ENCODE data around the gene NTMT1.

Gene NTMT1

DNA sequence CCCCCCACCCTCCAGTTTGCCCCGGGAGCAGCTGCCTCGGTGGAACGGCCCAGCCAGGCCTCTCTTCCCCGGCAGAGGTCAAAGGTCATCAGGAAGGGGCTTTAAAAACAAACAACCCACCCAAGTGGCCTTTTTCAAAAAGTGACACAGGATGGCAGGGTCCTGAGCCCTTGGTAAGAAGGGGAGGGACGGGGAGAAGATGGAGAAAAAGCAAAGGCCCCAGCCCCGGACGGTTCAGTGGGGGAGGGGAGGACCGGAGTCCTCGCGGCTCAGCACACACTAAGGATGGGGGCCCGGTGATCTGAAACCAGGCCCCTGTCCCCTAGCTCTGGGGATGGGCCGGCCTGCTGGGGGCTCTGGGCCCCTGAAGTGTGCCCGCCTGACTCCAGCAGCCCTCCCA, 40.6 kb downstream of the NTMT1 start:
- TF ChIP-seq, protein P1, sequence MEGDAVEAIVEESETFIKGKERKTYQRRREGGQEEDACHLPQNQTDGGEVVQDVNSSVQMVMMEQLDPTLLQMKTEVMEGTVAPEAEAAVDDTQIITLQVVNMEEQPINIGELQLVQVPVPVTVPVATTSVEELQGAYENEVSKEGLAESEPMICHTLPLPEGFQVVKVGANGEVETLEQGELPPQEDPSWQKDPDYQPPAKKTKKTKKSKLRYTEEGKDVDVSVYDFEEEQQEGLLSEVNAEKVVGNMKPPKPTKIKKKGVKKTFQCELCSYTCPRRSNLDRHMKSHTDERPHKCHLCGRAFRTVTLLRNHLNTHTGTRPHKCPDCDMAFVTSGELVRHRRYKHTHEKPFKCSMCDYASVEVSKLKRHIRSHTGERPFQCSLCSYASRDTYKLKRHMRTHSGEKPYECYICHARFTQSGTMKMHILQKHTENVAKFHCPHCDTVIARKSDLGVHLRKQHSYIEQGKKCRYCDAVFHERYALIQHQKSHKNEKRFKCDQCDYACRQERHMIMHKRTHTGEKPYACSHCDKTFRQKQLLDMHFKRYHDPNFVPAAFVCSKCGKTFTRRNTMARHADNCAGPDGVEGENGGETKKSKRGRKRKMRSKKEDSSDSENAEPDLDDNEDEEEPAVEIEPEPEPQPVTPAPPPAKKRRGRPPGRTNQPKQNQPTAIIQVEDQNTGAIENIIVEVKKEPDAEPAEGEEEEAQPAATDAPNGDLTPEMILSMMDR (IDR thresholded peaks at IDR 0.05) = no peak
- Histone ChIP-seq H3K36me3 (no peaks in the 10 kb centered on the region), H3K27ac (no peak overlapping the region), H3K4me1 (ENCODE audit: control insufficient read depth in 1 of 2, insufficient read depth in 1 of 2, low read depth in 1 of 2, low read length in 1 of 2) (peaks cover 0 to 6% of the 10 kb centered on the region in 2 experiments), H3K9me3 (no peaks in the 10 kb centered on the region), H3K4me3 (ENCODE audit: low read depth in 1 of 2, low read length in 1 of 2) (no peak overlapping the region), H3K27me3 (peaks cover 92% of the 10 kb centered on the region)

DNA sequence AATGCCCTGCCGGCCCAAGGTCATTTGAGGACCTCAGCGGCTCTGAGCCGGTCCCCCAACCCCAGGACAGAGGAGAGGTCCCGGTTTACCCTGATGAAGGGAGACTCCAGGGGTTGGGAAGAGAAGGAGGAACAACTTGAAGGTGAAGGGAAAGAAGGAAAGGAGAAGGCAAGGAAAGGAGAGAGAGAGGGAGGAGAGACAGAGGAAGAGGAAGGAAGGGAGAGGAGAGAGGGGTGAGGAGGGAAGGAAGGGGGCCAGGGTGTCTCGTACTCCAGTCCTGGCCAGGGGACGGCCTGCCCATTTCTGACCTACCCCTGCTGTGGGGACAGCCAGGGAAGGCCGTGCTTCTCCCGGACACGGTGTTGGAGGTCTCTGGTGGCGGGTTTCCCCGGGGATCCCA, 41.4 kb downstream of the NTMT1 start:
- peaks cover 95% of the 10 kb centered on the region for H3K27me3 ChIP-seq
- peaks cover 0 to 6% of the 10 kb centered on the region in 2 experiments for H3K4me1 ChIP-seq (ENCODE audit: control insufficient read depth in 1 of 2, insufficient read depth in 1 of 2, low read depth in 1 of 2, low read length in 1 of 2)
- no peaks in the 10 kb centered on the region for H3K9me3 ChIP-seq
- no peak overlapping the region for H3K27ac ChIP-seq
- TF ChIP-seq, protein P1 (IDR thresholded peaks at IDR 0.05) = no peak
- no peaks in the 10 kb centered on the region for H3K36me3 ChIP-seq
- H3K4me3 ChIP-seq (ENCODE audit: low read depth in 1 of 2, low read length in 1 of 2) = no peak overlapping the region

DNA sequence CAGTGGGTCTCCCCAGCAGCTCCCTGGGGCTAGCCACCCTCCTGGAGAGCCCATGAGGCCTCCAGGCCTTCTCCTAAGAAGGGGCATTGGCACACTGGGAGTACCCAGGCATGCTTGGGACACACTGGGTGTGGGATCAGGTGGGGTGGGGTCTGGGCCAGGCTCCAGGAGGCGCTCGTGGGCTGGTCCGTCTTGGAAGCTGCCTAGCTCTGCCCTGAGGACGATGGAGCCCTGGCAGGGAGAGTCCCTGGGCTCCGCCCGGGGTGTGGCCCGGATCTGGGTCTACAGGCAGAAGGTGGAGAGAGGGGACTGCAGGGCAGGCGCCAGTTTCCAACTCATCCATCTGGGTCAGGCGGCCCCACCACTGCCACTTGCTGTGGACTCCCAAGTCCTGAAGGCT, 41.9 kb downstream of the NTMT1 start:
- peaks cover 0 to 6% of the 10 kb centered on the region in 2 experiments for H3K4me1 ChIP-seq (ENCODE audit: control insufficient read depth in 1 of 2, insufficient read depth in 1 of 2, low read depth in 1 of 2, low read length in 1 of 2)
- TF ChIP-seq, protein P1 (IDR thresholded peaks at IDR 0.05) = no peak
- peaks cover 93% of the 10 kb centered on the region for H3K27me3 ChIP-seq
- no peak overlapping the region for H3K4me3 ChIP-seq (ENCODE audit: low read depth in 1 of 2, low read length in 1 of 2)
- no peak overlapping the region for H3K27ac ChIP-seq
- no peaks in the 10 kb centered on the region for H3K9me3 ChIP-seq
- H3K36me3 ChIP-seq = no peaks in the 10 kb centered on the region

DNA sequence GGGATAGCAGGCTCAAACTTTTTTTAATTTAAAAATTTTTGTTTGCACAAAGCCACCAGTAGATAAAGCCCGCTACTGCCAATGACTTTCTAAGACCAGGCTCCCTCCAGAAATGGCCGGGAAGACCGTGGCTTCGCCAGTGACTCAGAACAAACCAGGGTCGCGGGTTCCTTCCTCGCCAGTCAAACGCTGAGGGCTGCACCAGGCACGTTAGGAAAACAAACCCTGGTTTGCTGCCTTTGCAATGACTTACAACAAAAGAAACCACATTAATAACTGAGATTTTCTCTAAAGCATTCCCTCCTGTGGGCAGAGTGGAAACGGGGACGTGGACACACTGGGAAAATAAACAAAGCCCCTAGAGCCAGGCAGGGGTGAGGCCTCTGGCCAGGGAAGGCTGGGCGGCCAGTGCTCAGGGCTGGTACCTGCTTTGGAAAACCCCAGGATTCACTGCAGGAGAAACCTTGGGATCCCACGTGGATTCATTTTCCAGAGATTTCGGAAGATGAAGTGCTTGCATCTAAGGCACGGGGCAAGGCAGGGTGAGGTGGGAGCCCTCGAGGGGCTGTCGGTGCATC, 43.3 kb downstream of the NTMT1 start:
- TF ChIP-seq, protein P1 (IDR thresholded peaks at IDR 0.05) = no peak
- Histone ChIP-seq H3K4me3 (ENCODE audit: low read depth in 1 of 2, low read length in 1 of 2) (no peak overlapping the region), H3K4me1 (ENCODE audit: control insufficient read depth in 1 of 2, insufficient read depth in 1 of 2, low read depth in 1 of 2, low read length in 1 of 2) (peaks cover 0 to 6% of the 10 kb centered on the region in 2 experiments), H3K9me3 (no peaks in the 10 kb centered on the region), H3K27ac (no peak overlapping the region), H3K36me3 (no peaks in the 10 kb centered on the region), H3K27me3 (peaks cover 92% of the 10 kb centered on the region)

DNA sequence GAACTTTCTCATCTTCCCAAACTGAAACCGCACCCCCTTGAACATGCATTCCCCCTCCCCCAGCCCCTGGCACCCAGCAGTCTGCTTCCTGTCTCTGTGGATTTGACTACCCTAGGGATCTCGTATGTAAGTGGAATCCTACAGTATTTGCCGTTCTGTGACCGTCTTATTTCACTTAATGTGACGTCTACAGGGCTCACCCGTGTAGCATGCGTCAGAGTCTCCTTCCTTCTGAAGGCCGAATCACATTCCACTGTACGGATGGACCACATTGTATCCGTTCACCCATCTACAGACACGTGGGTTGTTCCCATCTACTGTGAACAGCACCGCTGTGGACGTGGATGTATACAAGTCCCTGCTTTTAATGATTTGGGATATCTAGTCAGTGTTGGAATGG, 44.0 kb downstream of the NTMT1 start:
- no peaks in the 10 kb centered on the region for H3K9me3 ChIP-seq
- no peak overlapping the region for H3K27ac ChIP-seq
- TF ChIP-seq, protein P1 (IDR thresholded peaks at IDR 0.05) = no peak
- H3K4me1 ChIP-seq (ENCODE audit: control insufficient read depth in 1 of 2, insufficient read depth in 1 of 2, low read depth in 1 of 2, low read length in 1 of 2) = peaks cover 0 to 6% of the 10 kb centered on the region in 2 experiments
- peaks cover 87% of the 10 kb centered on the region for H3K27me3 ChIP-seq
- no peaks in the 10 kb centered on the region for H3K36me3 ChIP-seq
- no peak overlapping the region for H3K4me3 ChIP-seq (ENCODE audit: low read depth in 1 of 2, low read length in 1 of 2)

Measured in neutrophil (primary cell).